HG03520 (cell line): ENCODE results near the gene IFT122.

Experiments
- ATAC-seq: cut with Tn5 transposase; IDR thresholded peaks from one replicate; pipeline ENCODE4 v1.9.1; 2021; ENCODE audit warnings: mild to moderate bottlenecking, moderate library complexity; ENCODE audit not compliant: unreplicated experiment

Gene IFT122

DNA sequence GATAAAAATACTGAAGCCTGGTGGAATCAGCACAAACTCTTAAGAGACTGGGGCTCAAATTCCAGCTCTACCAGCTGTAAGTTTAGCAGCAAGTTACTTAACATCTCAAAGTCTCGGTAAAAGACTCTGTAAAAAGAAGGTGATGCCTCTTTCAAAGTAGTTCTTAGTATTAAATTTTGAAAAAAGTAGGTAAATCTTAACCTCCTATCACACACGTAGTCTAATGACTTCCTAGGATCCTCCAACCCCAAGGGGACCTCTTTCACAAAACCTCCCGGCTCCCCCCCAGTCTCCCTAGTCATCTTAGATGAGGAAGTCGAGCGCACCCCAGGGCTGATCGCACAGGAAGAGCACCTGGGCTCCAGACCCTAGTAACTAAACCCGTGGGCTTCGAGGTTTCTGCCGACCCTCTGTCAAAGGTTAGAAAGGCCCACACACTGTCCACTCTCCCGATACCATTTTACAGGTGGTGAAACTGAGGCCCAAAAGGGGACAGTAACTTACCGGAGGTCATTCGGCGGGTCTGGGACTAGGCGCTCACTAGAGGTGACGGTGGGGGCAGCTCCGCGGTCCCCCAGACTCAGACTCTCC, 703 bp upstream of the IFT122 start:
- peak; percentile 7 for ATAC-seq

DNA sequence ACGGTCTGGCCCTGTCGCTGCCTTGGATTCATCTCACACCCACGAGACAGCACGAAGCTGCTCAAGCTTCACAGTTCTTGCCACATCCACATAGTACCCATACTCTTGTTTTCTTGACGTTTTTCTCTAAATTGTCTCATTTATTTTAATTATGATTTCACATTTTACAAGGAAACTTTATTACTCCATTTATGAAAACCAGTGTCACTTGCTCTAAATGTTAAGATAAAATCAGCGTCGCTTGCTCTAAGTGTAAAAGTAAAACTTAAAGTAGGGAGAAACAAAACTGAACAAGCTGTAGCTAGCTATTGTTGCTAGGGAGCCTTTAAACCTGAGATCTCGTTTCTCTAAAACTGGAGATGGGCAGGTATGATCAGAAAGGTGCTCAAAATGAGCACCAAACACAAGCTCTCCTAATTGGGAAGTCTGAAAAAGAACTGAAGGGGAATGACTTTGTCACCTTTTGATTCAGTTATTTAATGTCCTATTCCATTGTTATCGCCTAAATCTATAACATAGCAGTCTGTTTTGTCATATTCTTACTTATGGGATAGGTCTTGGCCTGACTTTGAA, 680 bp downstream of the IFT122 start:
- no peak for ATAC-seq

GRCh38 chr3:129441215-129441614, 1.2 kb downstream of the IFT122 start:
- no peak for ATAC-seq

- ATAC-seq, result no peak
Measured at GRCh38 chr3:129441782-129442181, 1.8 kb downstream of the IFT122 start.

- no peak for ATAC-seq
Measured at GRCh38 chr3:129442486-129442885, 2.5 kb downstream of the IFT122 start.

GRCh38 chr3:129442947-129443346, 2.9 kb downstream of the IFT122 start:
- no peak for ATAC-seq

DNA sequence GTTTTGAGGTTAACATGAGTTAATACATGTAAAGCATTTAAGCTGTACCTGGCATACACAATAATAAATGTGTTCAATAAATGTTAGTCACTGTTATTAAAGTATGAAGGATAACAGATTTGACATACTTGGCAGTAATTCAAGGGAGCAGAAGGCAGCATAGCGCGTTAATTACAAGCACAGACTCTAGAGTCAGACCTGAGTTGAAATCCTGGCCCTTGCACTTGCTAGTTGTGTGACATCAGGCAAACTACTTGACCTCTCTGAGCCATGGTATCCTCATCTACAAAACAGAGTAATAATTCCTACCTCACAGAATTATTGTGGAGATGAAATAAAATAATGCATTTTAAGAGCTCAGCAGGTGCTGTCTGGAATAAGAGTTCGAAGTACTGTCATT, 5.4 kb downstream of the IFT122 start:
- no peak for ATAC-seq

DNA sequence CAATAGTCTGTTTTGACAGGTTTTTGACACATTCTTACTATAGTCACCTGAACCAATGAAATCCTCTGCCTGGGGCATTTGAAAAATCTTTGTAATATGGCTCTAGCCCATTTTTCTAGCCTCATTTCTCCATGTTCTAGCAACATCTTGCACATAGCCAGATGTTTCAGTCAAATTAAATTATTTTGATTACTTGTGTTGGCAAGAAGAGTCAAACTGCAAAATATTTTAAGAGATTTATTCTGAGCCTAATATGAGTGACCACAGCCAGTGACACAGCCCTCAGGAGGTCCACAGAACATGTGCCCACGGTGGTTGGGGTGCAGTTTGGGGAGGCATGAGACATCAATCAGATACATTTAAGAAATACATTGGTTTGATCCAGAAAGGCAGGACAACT, 6.9 kb downstream of the IFT122 start:
- ATAC-seq, result no peak

DNA sequence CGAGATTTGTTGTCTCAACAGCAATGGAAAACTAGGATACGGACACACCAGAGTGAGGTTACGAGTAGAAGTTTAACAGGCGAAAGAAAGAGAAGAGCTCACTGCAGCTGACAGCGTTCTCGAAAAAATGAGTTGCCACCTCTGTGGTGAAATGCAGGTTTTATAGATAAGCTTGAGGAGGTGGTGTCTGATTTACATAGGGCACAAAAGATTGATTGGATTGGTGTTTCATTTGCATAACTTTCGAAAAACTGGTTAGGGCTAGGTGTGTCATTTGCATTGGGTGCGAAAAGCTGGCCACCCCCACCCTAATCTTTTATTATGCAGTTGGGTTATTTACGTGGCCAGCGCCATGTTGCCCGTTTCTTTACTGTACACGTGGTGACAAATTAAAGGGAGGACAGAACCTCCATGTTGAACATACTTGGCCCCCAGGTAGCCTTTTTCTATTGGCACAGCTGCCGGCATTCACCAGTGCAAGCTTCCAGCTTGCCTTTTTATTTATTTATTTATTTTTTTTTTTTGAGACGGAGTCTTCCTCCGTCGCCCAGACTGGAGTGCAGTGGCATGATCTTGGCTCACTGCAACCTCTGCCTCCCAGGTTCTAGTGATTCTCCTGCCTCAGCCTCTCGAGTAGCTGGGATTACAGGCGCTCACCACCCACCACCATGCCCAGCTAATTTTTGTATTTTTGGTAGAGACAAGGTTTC, 8.3 kb downstream of the IFT122 start:
- no peak for ATAC-seq

- no peak for ATAC-seq
Measured at GRCh38 chr3:129449279-129450115, 9.5 kb downstream of the IFT122 start.

GRCh38 chr3:129453732-129454131, 13.7 kb downstream of the IFT122 start:
- no peak for ATAC-seq

DNA sequence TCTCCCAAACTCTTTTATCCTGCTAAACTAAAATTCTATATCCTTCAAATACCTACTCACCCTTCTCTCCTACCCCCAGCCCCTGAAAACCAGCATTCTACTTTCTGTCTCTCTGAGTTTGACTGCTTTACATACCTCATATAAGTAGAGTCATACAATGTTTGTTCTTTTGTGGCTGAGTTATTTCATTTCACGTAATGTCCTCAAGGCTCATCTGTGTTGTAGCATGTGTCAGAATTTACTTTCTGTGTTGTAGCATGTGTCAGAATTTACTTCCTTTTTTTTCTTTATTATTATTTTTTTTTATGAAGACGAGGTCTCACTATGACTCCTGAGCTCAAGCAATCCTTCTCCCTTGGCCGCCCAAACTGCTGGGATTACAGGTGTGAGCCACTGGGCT, 20.1 kb downstream of the IFT122 start:
- no peak for ATAC-seq

GRCh38 chr3:129460572-129460971, 20.5 kb downstream of the IFT122 start:
- no peak for ATAC-seq

DNA sequence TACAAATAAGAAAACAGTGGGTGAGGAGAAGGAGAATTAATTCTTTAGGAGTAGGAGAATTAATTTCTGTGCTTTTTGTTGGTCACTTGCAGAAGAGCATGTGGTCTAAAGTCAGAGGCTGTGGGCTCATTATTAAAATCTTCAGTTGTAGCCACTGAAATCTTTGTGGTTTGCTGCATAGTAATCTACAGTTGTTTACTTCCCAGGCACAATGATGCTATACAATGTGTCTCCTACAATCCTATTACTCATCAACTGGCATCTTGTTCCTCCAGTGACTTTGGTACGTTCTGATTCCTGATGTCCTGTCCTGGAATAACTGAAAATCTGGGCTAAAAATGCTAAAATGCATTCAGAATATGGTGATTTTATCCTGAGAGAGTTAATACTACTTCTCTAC, 21.0 kb downstream of the IFT122 start:
- ATAC-seq, result no peak

GRCh38 chr3:129461461-129462146, 21.6 kb downstream of the IFT122 start:
- no peak for ATAC-seq

DNA sequence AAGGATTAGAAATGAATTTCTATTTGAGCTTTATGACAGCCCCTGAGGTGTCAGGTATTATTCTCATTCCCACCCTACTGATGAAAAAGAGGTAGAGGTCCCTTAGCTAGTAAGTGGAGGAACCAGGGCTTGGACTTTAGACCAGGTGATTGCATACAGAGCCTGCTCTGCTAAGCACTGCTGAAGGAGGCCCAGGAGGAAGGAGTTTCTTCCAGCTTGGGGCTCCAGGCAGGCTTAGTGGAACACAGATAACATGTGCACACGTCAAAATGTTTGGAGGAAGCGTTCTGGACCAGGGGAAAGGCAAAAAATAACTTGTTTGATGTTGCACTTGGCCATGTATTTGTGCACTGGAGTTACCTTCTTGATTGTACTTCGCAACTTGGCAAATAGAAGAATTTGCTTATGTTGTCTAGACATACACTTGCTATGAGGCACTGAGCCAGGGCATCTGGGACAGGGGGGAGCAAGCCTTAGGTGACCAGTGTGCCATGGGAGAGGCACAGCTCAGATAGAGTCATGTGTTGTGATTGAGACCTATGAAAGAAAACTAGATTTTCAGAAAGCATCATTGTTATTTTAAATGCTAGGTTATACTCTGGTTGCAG, 22.4 kb downstream of the IFT122 start:
- ATAC-seq, result no peak

GRCh38 chr3:129463094-129463493, 23.1 kb downstream of the IFT122 start:
- ATAC-seq, result no peak

GRCh38 chr3:129463716-129464115, 23.7 kb downstream of the IFT122 start:
- no peak for ATAC-seq

- no peak for ATAC-seq
Measured at GRCh38 chr3:129467932-129468331, 27.9 kb downstream of the IFT122 start.

GRCh38 chr3:129469026-129469425, 29.0 kb downstream of the IFT122 start:
- no peak for ATAC-seq

- no peak for ATAC-seq
Measured at GRCh38 chr3:129470861-129471260, 30.8 kb downstream of the IFT122 start.
